ENCODE results near the gene ARMH2. TPM values are rescaled to one million over a fixed set of nuclear protein-coding genes. Genes with fewer than 3 reads are reported as not detected.
"Not testable (repeated sequence)": the region's sequence is repeated elsewhere in the genome, so short reads cannot be mapped to it uniquely, and the experiment has no call there.

The ARMH2 gene
- polyA plus RNA-seq, 1 donor = not detected

GRCh38 chr6:24763578-24763977 is 35.1 kb downstream of the ARMH2 start:
- no peak for DNase-seq

GRCh38 chr6:24761851-24762250 is 36.9 kb downstream of the ARMH2 start:
- DNase-seq = no peak

- DNase-seq = no peak
Measured at GRCh38 chr6:24761193-24761835, 37.4 kb downstream of the ARMH2 start.

- no peak for DNase-seq
Measured at GRCh38 chr6:24760210-24760609, 38.5 kb downstream of the ARMH2 start.

GRCh38 chr6:24759718-24760117 is 39.0 kb downstream of the ARMH2 start:
- DNase-seq = no peak

- DNase-seq = no peak
Measured at GRCh38 chr6:24757611-24758010, 41.1 kb downstream of the ARMH2 start.

- no peak for DNase-seq
Measured at GRCh38 chr6:24755279-24755678, 43.4 kb downstream of the ARMH2 start.

GRCh38 chr6:24754378-24754777 is 44.3 kb downstream of the ARMH2 start:
- not testable (repeated sequence) for DNase-seq

GRCh38 chr6:24753545-24753944 is 45.2 kb downstream of the ARMH2 start:
- DNase-seq = no peak

- DNase-seq = no peak
Measured at GRCh38 chr6:24752917-24753492, 45.7 kb downstream of the ARMH2 start.

GRCh38 chr6:24752503-24752902 is 46.2 kb downstream of the ARMH2 start:
- no peak for DNase-seq

- DNase-seq = not testable (repeated sequence)
Measured at GRCh38 chr6:24750878-24751277, 47.8 kb downstream of the ARMH2 start.

- no peak for DNase-seq
Measured at GRCh38 chr6:24749297-24749696, 49.4 kb downstream of the ARMH2 start.

Other genes starting within 250 kb of the ARMH2 start
- 0.06 TPM for gene KIAA0319, start 152.7 kb downstream of the ARMH2 start, polyA plus RNA-seq (ENCODE audit: insufficient read length)
- gene TDP2, start 132.0 kb downstream of the ARMH2 start, polyA plus RNA-seq (ENCODE audit: insufficient read length) = 22.8 TPM
- 16.2 TPM for gene ACOT13, start 131.8 kb downstream of the ARMH2 start, polyA plus RNA-seq (ENCODE audit: insufficient read length)
- gene C6orf62, start 79.8 kb downstream of the ARMH2 start, polyA plus RNA-seq (ENCODE audit: insufficient read length) = 95.5 TPM
- gene GMNN, start 24.0 kb downstream of the ARMH2 start, polyA plus RNA-seq (ENCODE audit: insufficient read length) = 12.7 TPM
- gene RIPOR2, start 137.0 kb upstream of the ARMH2 start, polyA plus RNA-seq (ENCODE audit: insufficient read length) = 29.4 TPM